ENCODE measurements around the gene EPS8L1. TPM values are rescaled to one million over a fixed set of nuclear protein-coding genes. Genes with fewer than 3 reads are reported as not detected.
"Not testable (repeated sequence)": the region's sequence is repeated elsewhere in the genome, so short reads cannot be mapped to it uniquely, and the experiment has no call there.

Gene EPS8L1
- total RNA-seq, 1 donor from 2014 or later: 3.9 TPM

DNA sequence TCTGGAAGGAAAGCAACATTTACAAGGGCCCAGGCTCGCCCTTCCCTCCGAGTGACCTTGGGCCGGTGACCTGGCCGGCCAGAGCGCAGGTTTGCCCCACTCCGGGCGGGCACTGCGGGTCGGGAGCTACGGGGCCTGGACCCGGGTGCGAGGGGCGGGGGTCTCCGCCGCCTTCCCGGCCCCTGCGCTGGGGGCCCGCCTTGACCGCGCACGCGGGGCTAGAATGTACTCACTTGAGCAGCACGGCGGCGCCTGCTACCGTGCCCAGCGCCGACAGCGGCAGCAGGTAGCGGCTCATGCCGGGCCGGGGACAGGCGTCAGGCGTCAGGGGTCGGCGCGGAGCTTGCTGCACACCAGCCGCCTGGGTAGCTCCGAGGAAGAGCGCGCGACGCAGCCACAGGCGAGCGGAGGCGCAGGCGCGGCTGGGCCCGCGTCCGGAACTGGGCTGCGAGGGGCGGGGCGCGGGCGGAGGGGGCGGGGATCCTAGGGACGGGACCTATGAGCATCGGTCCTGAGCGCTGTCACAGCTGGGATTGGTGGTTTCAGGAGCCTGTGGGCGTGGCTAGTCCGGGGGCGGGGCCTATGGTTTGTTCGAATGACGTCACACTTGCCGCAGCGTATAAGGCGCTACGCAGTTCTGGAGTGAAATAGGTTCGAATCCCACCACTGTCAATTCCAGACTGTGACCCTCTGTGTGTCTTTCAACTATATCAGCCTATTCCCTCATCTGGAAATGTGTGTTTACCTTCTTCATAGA, 12.8 kb upstream of the EPS8L1 start, which contains the start of gene RDH13:
Gene RDH13 (minus strand): TSS at position 414 of the 757 bp plus-strand sequence. CDS start 116 bp downstream, at position 298.
- intact Hi-C loops (cut with micrococcal nuclease): loop anchor here (1.0 kb wide), 1 partner anchor 18 kb away; no protein-coding TSS in a partner anchor
- H3K27me3 Mint-ChIP-seq: peaks cover 27% of the 10 kb centered on the region
- H3K4me3 Mint-ChIP-seq: peak within 1 kb of the TSS; percentile 89
- H3K4me1 Mint-ChIP-seq: peaks cover 20% of the 10 kb centered on the region
- H3K9me3 Mint-ChIP-seq: no peaks in the 10 kb centered on the region
- peak within 1 kb of the TSS; percentile 77 for H3K27ac Mint-ChIP-seq
- peak; percentile 99 for DNase-seq
- peaks cover 18% of the 10 kb centered on the region for H3K36me3 Mint-ChIP-seq (ENCODE audit: low read depth)

DNA sequence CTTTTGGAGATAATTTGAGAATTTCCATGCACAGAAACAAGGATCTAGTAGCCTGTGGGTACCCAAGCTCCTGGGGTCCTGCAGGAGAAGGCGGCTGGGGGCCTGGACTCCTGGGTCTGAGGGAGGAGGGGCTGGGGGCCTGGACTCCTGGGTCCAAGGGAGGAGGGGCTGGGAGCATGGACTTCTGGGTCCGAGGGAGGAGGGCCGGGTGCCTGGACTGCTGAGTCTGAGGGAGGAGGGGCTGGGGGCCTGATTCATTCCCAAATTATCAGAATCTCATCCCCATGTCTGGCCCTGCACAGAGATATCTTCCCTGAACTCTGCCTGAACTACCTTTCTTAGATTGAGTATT, 12.2 kb upstream of the EPS8L1 start:
- no peak for DNase-seq
- Mint-ChIP-seq H3K27ac (no peak overlapping the region), H3K4me3 (peak overlapping the region; percentile 47), H3K27me3 (peaks cover 32% of the 10 kb centered on the region), H3K36me3 (ENCODE audit: low read depth) (peaks cover 15% of the 10 kb centered on the region), H3K4me1 (peaks cover 20% of the 10 kb centered on the region), H3K9me3 (no peaks in the 10 kb centered on the region)
- intact Hi-C loops (cut with micrococcal nuclease): loop anchor here (1.0 kb wide), 1 partner anchor 18 kb away; no protein-coding TSS in a partner anchor

DNA sequence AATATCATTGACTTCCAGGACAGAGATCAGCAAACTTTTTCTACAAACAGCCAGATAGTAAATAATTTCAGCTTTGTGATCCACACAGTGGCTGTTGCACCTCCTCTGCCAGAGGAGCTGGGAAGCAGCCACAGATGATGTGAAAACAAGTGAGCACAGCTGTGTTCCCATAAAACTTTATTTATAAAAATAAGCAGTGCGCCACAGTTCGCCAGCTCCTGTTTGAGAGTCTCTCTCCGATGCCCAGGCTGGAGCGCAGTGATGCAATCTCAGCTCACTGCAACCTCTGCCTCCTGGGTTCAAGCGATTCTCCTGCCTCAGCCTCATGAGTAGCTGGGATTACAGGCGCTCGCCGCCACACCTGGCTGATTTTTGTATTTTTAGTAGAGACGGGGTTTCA, 10.2 kb upstream of the EPS8L1 start:
- peaks cover 46% of the 10 kb centered on the region for H3K27me3 Mint-ChIP-seq
- H3K36me3 Mint-ChIP-seq (ENCODE audit: low read depth); H3K9me3 Mint-ChIP-seq; H3K4me3 Mint-ChIP-seq; intact Hi-C loops (cut with micrococcal nuclease); H3K27ac Mint-ChIP-seq; DNase-seq: not testable (repeated sequence)
- peaks cover 23% of the 10 kb centered on the region for H3K4me1 Mint-ChIP-seq

DNA sequence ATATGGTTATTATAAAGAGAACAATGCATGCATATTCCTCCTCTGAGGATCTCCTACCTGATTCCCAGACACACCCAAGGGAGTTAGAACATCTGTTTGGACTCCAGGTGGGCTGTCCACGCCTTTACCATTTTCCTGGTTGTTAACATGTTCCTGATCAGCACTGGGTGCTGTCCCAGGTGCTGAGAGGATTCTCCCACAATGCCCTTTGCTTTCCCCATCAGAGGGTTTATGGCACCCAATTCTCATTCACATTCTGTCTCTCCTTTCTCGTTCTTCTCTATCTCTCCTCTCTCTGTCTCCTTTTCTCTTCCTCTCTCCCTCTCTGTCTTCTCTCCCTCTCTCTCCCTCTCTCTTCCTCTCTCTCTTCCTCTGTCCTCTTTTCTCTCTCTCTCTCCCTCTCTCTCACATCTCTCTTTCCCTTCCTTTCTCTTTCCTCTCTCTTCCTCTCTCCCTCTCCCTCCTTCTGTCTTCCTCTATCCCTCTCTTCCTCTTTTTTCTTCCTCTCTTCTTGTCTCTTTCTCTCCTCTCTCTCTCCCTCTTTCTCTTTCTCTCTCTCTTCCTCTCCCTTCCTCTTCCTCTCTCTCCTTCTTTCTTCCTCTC, 9.5 kb upstream of the EPS8L1 start:
- Mint-ChIP-seq H3K27ac (no peak overlapping the region), H3K4me3 (no peak overlapping the region), H3K36me3 (ENCODE audit: low read depth) (peaks cover 4% of the 10 kb centered on the region), H3K9me3 (no peaks in the 10 kb centered on the region), H3K4me1 (peaks cover 23% of the 10 kb centered on the region), H3K27me3 (peaks cover 50% of the 10 kb centered on the region)
- intact Hi-C loops (cut with micrococcal nuclease): no loop called here
- DNase-seq: peak; percentile 68

DNA sequence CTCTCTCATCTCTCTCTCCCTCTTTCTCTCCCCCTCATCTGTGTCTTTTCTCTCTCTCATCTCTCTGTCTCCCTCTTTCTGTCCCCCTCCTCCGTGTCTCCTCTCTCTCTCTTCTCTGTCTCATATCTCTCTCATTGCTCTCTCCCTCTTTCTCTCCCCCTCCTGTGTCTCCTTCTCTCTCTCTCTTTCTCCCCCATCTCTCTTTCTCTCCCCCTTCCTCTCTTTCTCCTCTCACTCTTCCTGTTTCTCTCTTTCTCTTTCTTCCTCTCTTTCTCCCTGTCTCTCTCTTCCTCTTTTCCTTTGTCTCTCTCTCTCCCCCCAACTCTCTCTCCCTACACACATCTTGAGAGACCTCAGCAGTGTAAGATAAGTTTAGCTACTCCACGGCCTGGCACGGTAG, 7.8 kb upstream of the EPS8L1 start:
- Mint-ChIP-seq H3K27me3 (peaks cover 56% of the 10 kb centered on the region), H3K4me1 (peaks cover 19% of the 10 kb centered on the region), H3K9me3 (no peaks in the 10 kb centered on the region), H3K4me3 (no peak overlapping the region), H3K36me3 (ENCODE audit: low read depth) (peaks cover 2% of the 10 kb centered on the region), H3K27ac (peak overlapping the region; percentile 27)
- DNase-seq: no peak
- intact Hi-C loops (cut with micrococcal nuclease): no loop called here

DNA sequence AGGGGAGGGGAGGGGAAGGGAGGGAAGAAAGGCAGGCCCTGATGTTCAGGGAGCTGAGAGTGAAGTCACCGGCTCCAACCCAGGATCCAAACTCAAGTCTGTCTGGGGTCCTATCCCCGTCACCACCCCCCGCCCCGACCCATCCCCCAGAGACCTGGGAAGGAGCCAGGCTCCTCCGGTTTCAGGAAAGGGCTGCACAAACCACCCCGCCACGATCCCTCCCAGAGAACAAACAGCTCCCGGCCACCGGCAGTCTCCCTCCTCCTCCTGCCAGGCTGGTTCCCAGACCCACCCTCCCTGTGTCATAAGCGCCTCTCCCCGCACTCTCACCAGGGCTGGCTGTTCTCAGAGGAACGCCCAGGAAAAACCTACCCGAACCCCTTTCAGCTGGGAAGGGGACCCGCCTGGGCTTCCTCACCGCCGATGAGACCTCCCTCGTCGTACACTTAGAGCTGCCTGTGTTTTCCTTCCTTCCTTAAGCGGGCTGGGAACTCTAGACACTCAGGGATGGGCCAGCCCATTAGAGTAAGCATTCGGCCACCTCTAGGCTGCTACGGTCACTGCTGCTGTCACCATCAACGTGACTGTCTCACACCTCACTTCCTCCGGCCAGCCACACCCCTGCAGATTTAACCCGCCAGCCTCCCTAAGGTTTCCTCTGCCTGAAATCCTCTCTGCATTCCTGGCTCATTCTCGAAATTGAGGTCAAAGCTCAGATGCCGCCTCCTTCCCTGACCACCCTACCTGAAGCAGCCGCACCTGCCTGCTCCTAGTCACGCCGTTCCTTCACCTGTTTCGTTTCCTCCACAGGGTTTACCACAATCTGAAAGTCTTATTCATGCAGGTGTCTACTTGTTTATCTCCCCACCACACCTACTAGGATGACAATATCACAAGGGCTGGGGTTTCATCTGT, 6.5 kb upstream of the EPS8L1 start:
- Mint-ChIP-seq H3K27ac (no peak overlapping the region), H3K9me3 (no peaks in the 10 kb centered on the region), H3K27me3 (peaks cover 57% of the 10 kb centered on the region), H3K36me3 (ENCODE audit: low read depth) (peaks cover 4% of the 10 kb centered on the region), H3K4me3 (peak overlapping the region; percentile 43), H3K4me1 (peaks cover 17% of the 10 kb centered on the region)
- DNase-seq: no peak
- intact Hi-C loops (cut with micrococcal nuclease): no loop called here

DNA sequence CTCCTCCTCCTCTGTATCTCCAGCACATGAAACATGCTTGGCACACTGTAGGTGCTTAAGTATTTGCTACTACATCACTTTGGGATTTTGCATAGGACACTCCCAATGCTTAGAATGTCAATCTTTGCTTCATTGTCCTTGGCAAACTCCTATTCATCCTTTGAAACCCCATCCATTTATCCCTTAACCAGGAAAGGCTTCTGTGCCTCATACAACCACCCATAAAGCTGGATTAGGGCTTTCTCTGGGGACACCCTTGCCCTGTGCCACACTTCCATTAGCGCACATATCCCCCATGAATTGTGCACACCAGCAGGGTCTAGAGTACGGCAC, 5.8 kb upstream of the EPS8L1 start:
- H3K9me3 Mint-ChIP-seq: no peaks in the 10 kb centered on the region
- peaks cover 17% of the 10 kb centered on the region for H3K4me1 Mint-ChIP-seq
- intact Hi-C loops (cut with micrococcal nuclease): no loop called here
- no peak overlapping the region for H3K27ac Mint-ChIP-seq
- no peak for DNase-seq
- peaks cover 55% of the 10 kb centered on the region for H3K27me3 Mint-ChIP-seq
- H3K36me3 Mint-ChIP-seq (ENCODE audit: low read depth): peaks cover 4% of the 10 kb centered on the region
- H3K4me3 Mint-ChIP-seq: peak overlapping the region; percentile 43

DNA sequence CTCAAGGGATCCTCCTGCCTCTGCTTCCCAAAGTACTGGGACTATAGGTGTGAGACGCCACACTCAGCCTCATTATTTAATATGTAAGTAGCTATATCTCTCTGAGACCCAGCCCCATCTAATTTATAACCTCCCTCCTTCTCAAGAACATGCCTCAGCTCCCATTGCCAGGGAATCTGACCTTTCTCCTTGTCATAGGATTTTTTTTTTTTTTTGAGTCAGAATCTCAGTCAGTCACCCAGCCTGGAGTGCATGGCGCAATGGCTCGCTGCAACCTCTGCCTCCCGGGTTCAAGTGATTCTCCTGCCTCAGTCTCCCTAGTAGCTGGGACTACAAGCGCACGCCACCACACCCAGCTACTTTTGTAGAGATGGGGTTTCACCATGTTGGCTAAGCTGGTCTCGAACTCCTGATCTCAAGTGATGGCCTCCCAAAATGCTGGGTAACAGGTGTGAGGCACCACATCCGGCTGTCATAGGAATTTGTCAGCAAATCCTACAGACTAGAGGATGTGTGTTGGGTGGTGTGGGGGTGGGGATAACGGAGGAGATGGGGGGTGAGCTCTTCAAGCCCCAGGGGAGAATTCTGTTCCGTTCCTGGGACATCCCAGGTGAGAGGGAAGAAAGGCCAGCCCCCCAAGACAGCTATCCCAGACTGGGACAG, 5.1 kb upstream of the EPS8L1 start:
- Mint-ChIP-seq H3K27ac (no peak overlapping the region), H3K36me3 (ENCODE audit: low read depth) (peaks cover 4% of the 10 kb centered on the region), H3K9me3 (no peaks in the 10 kb centered on the region), H3K4me3 (no peak overlapping the region), H3K4me1 (peaks cover 17% of the 10 kb centered on the region), H3K27me3 (peaks cover 57% of the 10 kb centered on the region)
- DNase-seq: no peak
- intact Hi-C loops (cut with micrococcal nuclease): no loop called here

DNA sequence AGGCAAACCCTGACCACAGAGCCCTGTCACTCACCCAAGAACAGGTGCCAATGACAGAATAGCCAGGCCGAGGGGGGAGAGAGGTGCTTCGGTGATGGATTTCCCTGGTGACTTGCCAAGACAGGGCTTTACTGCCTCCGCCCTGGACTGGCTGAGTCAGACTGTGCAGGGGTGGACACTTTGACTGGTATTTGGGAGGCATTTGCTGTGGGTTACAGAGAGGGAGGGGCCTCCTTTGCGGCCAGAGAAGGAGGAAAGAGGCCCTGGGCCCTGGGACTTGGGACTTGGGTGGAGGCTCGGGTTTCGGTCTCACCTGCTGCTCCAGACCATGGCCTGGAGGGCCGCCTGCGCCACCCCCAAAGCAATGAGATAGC, 4.6 kb upstream of the EPS8L1 start:
- no peaks in the 10 kb centered on the region for H3K9me3 Mint-ChIP-seq
- no peak overlapping the region for H3K27ac Mint-ChIP-seq
- no peak for DNase-seq
- H3K36me3 Mint-ChIP-seq (ENCODE audit: low read depth): peaks cover 4% of the 10 kb centered on the region
- no peak overlapping the region for H3K4me3 Mint-ChIP-seq
- intact Hi-C loops (cut with micrococcal nuclease): no loop called here
- peaks cover 17% of the 10 kb centered on the region for H3K4me1 Mint-ChIP-seq
- peaks cover 53% of the 10 kb centered on the region for H3K27me3 Mint-ChIP-seq

DNA sequence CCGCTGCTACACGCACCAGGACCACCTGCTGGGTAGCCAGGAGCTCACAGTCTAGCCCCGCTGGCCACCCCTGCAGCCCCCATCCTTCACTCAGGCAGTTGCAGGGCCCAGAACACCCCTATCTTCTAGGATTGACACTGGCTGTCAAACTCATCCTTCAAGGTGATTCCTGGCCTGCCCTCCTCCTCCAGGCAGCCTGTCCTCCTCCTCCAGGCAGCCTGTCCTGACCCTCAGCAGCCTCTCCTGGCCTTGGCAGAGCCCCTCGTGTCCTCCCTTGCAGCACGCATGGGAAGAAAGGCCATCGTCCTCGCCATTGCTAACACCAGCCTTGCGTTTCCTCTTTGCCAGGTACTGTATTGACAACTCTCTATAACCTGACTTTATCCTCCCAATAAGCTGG, 3.8 kb upstream of the EPS8L1 start:
- no peak for DNase-seq
- no peak overlapping the region for H3K27ac Mint-ChIP-seq
- H3K36me3 Mint-ChIP-seq (ENCODE audit: low read depth): peaks cover 4% of the 10 kb centered on the region
- H3K4me3 Mint-ChIP-seq: no peak overlapping the region
- intact Hi-C loops (cut with micrococcal nuclease): no loop called here
- peaks cover 17% of the 10 kb centered on the region for H3K4me1 Mint-ChIP-seq
- H3K27me3 Mint-ChIP-seq: peaks cover 48% of the 10 kb centered on the region
- no peaks in the 10 kb centered on the region for H3K9me3 Mint-ChIP-seq

DNA sequence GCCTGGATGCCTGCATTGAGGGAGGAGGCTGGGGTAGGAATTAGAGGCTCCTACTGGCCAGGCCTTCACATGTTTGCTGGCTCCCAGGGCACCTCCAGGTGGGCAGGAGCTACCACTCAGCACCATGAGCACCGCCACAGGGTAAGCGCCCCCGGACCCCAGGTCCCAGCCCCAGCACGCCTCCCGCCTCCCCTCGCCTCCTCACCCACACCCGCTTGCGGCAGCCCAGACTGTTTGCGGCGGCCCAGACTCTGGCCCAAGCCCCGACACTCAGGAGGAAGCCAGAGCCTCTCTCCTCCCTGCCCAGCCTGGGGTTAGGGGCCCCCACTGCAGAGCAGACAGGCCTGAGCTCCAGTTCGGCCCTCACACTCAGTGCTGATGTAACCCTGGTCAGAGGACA, 652 bp downstream of the EPS8L1 start:
- peaks cover 14% of the 10 kb centered on the region for H3K27me3 Mint-ChIP-seq
- H3K27ac Mint-ChIP-seq: no peak overlapping the region
- H3K36me3 Mint-ChIP-seq (ENCODE audit: low read depth): peaks cover 5% of the 10 kb centered on the region
- H3K4me3 Mint-ChIP-seq: no peak overlapping the region
- H3K4me1 Mint-ChIP-seq: peaks cover 14% of the 10 kb centered on the region
- H3K9me3 Mint-ChIP-seq: no peaks in the 10 kb centered on the region
- intact Hi-C loops (cut with micrococcal nuclease): no loop called here
- no peak for DNase-seq

DNA sequence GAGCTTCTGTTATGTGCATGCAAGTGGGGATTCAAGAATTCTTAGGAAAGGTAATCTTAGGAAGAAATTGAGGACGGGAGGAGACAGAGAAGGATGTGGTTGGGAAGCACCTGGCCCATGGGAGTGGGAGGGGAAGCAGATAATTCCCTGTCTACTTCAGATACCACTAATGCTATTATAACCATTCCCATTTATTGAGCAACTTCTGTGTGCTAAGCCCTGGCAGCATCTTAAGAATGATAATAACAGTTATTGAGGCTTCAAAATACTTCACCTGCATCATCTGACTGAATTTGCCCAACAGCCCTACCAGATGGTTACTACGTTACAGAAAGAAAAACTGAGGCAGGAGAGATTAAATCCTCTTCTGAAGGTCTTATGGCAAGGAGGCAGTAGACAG, 1.4 kb downstream of the EPS8L1 start:
- Mint-ChIP-seq H3K4me3 (no peak overlapping the region), H3K27ac (no peak overlapping the region), H3K27me3 (peaks cover 13% of the 10 kb centered on the region), H3K4me1 (peaks cover 13% of the 10 kb centered on the region), H3K36me3 (ENCODE audit: low read depth) (peaks cover 5% of the 10 kb centered on the region), H3K9me3 (no peaks in the 10 kb centered on the region)
- no peak for DNase-seq
- intact Hi-C loops (cut with micrococcal nuclease): no loop called here

DNA sequence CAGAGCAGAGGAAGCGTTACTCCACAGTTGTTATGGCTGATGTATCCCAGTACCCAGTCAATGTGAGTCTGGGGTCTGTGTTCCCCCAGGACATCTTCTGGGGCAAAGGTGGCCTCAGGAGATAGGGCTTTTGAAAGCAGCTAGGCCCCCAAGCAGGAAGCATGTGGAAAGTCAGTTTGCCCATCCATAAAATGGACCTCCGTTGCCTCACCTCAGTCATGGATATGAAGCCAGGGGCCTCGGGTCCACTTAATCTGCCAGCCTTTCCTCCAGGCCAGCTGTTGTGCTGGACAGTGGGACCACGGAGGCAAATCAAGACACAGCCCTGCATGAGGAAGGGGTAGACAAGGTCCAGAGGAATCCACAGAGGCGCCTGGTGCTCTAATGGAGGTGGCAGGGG, 3.3 kb downstream of the EPS8L1 start:
- H3K27me3 Mint-ChIP-seq: peaks cover 24% of the 10 kb centered on the region
- no peak for DNase-seq
- H3K4me1 Mint-ChIP-seq: peaks cover 17% of the 10 kb centered on the region
- no peaks in the 10 kb centered on the region for H3K9me3 Mint-ChIP-seq
- H3K4me3 Mint-ChIP-seq: peak overlapping the region; percentile 50
- intact Hi-C loops (cut with micrococcal nuclease): no loop called here
- peaks cover 5% of the 10 kb centered on the region for H3K36me3 Mint-ChIP-seq (ENCODE audit: low read depth)
- no peak overlapping the region for H3K27ac Mint-ChIP-seq

All from activated CD4-positive, alpha-beta T cell treated with anti-CD3 and anti-CD28 coated beads, Interleukin-2, amount 10 ng/mL, durations not matched to agents 24 days and 14 days (primary cell).